HL-60 (cell line): ENCODE results near the gene ATG12.

Source experiments
- DNase-seq, 2 experiments: peaks; one replicate each; pipeline ENCODE4 v3.0.0-alpha.2; 2010 to 2020; ENCODE audit warnings: low read depth in 1 of 2, low spot score in 1 of 2
- H3K27ac ChIP-seq: fragments of 250-450 bp; sonication (Bioruptor Pico); replicated peaks from 2 replicates; pipeline ENCODE4 v1.5.1; 2020; ENCODE audit warnings: mild to moderate bottlenecking, moderate library complexity
- H3K27me3 ChIP-seq: fragments of 250-450 bp; sonication (Bioruptor Pico); 2 replicates; pipeline ENCODE4 v1.5.1; 2021; ENCODE audit warnings: mild to moderate bottlenecking, moderate library complexity; ENCODE audit not compliant: insufficient read depth, poor library complexity, severe bottlenecking
- H3K4me3 ChIP-seq: replicated peaks from 2 replicates; pipeline ENCODE4 v1.5.1; 2011; ENCODE audit warnings: mild to moderate bottlenecking, control low read depth, low read length; ENCODE audit not compliant: insufficient read depth
- CTCF ChIP-seq: IDR thresholded peaks from one replicate; pipeline ENCODE4 v1.5.1; 2011; ENCODE audit warnings: low read length, control low read depth, inconsistent platforms; ENCODE audit not compliant: insufficient read depth
- GABPA ChIP-seq: IDR thresholded peaks from 2 replicates; pipeline ENCODE4 v1.6.1; 2012; ENCODE audit warnings: low read depth
- POLR2AphosphoS5 ChIP-seq: IDR thresholded peaks from 2 replicates; pipeline ENCODE4 v1.6.1; 2012; ENCODE audit warnings: low read depth
- REST ChIP-seq: IDR thresholded peaks from 2 replicates; pipeline ENCODE4 v1.6.1; 2012; ENCODE audit warnings: low read depth; ENCODE audit not compliant: insufficient replicate concordance
- SPI1 ChIP-seq: IDR thresholded peaks from 2 replicates; pipeline ENCODE4 v1.6.1; 2012; ENCODE audit warnings: low read depth, mild to moderate bottlenecking, borderline replicate concordance

ATG12 gene

DNA sequence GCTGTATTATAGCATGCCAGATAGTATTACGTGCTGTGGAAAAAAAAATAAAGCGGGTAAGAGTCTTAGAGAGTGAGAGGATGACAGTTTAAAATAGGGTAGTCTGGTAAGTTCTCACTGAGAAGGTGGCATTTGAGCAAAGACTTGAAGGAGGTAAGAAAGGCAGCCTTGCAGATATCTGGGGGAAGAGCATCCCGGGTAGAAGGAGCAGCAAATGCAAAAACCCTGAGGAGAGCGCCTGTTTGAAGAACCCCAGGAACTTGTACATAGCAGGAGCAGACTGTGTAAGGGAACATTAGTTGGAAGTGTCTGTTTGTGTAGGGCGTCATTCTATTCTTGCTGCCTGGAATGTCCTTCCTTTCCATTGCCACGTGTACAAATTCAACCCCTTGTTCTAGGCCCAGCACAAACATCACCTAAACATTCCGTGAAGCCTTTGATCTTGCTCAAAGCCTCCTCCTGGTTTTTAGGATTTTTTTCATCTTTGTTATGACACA is 3.0 kb upstream of the ATG12 start:
- TF ChIP-seq POLR2AphosphoS5 (no peak), REST (no peak), GABPA (no peak), SPI1 (no peak), CTCF (no peak)
- Histone ChIP-seq H3K27ac (peak overlapping the region; percentile 22), H3K4me3 (peak overlapping the region; percentile 10; the same call in 1 of the 2 replicates), H3K27me3 (no peaks in the 10 kb centered on the region)
- DNase-seq: no peak

DNA sequence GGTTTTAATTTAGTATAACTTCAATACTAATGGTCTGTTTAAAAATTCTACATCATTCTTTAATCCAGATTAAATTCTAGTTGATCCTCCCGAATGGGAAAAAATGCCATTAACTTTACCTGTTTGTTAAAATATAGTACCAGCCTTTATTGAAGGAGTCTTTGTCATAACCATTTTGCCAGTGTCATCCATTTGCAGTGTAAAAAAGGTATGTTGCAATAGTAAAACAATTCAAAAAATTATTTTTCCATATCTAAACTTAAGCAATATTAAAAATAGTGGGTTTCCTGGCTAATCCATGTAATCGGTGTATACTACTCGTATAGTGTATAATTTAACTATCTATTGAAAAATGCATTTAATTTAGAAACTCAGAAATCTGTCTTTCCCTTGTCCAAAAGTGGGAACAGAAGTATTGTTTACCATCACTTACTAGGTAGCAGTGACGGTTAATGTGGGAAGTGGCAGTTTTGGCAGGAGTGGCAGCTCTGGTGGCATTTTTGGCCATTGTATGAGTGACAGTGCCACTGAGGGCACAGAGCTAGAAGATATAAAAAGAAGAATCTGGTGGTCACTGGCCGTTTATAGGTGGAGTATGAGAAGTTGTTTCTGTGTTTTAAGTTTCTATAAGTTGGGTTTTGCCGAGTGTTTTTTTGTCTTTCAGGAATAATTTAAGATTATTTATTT is 2.2 kb upstream of the ATG12 start:
- no peak for DNase-seq
- TF ChIP-seq REST (no peak), CTCF (no peak), POLR2AphosphoS5 (no peak), GABPA (no peak), SPI1 (no peak)
- no peaks in the 10 kb centered on the region for H3K27me3 ChIP-seq
- peak overlapping the region; percentile 22 for H3K27ac ChIP-seq
- peak overlapping the region; percentile 71 for H3K4me3 ChIP-seq

DNA sequence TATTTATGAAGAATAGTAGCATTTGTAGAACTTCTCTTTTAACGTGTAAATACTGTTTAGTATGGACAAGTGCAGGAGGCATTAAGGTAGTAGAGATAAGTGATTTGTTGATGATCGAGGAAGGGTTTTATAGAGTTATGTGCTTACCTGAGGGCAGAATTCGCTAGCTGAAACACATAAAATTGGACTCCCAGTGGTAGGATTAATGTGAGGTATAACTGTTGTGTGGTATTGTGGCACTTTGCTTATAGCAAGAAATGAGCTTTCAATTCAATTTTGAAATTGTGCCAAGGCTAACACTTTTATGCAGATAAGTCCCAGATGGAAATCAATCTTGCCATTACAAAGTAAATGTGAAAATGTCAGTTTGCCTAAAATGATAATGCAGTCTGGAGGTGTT is 1.6 kb upstream of the ATG12 start:
- Histone ChIP-seq H3K27ac (peak overlapping the region; percentile 98; the same call in 1 of the 2 replicates), H3K27me3 (no peaks in the 10 kb centered on the region), H3K4me3 (peak overlapping the region; percentile 71)
- no peak for DNase-seq
- no peak for TF ChIP-seq GABPA
- no peak for TF ChIP-seq POLR2AphosphoS5
- no peak for TF ChIP-seq REST
- no peak for TF ChIP-seq CTCF
- no peak for TF ChIP-seq SPI1
